Upper lobe of left lung (tissue), 4 donors: ENCODE results near the gene TMEM35B.

Experiments used
- EP300 ChIP-seq, 4 donors: sonication (generic); formaldehyde crosslinking; IDR thresholded peaks; one replicate each; pipeline ENCODE4 v1.5.1; 2017; ENCODE audit warnings: antibody characterized with exemption in 4 of 4, control low read depth in 2 of 4
- TF ChIP-seq, protein P1 (sequence below), 6 experiments: fragments of 450-650 bp in 4 of 6; fragments of 200-600 bp in 2 of 6; sonication (generic) in 2 of 6; IDR thresholded peaks; one replicate each; pipeline ENCODE4 v1.5.1; 2016 to 2019; ENCODE audit warnings: antibody characterized with exemption in 6 of 6

DNA sequence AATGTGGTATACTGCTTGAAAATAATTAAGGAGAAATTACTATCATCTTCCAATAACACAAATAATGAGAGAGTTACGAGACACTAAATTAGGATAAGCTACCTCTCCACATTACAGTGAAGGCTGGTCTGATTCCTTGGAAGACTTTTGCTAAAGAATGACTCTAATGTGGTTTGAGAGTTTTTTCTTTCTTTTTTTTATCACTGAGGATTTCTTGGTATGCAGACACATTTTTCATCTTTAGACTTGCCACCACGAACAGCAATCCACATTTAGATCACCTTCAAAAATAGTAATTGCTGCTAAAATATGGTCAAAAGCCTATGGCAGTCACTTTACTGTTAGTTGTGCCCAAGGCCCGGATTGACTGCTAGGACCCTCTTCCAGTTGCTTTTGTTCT is 16.6 kb upstream of the TMEM35B start:
- TF ChIP-seq, protein P1, sequence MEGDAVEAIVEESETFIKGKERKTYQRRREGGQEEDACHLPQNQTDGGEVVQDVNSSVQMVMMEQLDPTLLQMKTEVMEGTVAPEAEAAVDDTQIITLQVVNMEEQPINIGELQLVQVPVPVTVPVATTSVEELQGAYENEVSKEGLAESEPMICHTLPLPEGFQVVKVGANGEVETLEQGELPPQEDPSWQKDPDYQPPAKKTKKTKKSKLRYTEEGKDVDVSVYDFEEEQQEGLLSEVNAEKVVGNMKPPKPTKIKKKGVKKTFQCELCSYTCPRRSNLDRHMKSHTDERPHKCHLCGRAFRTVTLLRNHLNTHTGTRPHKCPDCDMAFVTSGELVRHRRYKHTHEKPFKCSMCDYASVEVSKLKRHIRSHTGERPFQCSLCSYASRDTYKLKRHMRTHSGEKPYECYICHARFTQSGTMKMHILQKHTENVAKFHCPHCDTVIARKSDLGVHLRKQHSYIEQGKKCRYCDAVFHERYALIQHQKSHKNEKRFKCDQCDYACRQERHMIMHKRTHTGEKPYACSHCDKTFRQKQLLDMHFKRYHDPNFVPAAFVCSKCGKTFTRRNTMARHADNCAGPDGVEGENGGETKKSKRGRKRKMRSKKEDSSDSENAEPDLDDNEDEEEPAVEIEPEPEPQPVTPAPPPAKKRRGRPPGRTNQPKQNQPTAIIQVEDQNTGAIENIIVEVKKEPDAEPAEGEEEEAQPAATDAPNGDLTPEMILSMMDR (IDR thresholded peaks at IDR 0.05), result no peak
- no peak for TF ChIP-seq EP300 (IDR thresholded peaks at IDR 0.05)
